ENCODE data around the gene H1-8. TPM values are rescaled to one million over a fixed set of nuclear protein-coding genes. Genes with fewer than 3 reads are reported as not detected.

H1-8 gene
- total and polyA plus RNA-seq, 2 donors = 0.09 to 0.78 TPM

DNA sequence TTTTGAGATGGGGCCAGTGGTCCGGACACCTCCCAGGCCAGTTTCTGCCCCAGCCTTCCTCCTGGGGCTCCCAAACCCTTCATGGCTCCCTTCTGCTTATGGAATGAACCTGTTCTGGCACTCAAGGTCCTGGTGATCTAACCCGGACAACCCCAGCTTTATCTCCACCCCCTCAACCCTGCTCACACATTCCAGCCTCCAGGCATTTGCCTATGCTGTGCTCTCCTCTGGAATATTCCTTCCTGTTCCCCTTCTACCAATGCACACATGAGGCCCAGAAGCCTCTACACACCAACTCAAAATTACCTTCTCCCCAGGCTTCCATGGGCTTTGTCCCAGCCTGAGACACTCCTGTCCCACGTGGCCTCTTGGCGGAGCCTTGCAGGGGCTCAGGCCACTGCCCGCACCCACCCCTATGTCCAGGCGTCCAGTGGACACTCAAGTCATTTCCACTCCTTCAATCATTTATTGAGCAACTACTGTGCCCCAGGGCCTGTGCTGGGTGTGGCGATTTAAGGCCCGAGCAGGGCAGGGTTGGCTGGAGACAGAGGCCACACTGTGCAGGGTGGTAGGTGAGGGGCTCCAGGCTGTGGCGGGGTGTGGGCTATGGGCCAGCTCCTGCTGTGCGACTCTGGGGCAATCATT is 44.7 kb downstream of the H1-8 start:
- Histone ChIP-seq H3K4me1 (ENCODE audit: control insufficient read depth in 2 of 2, insufficient read depth in 2 of 2, low read length in 2 of 2) (peaks cover 9 to 41% of the 10 kb centered on the region in 2 donors), H3K27me3 (ENCODE audit: control insufficient read depth in 2 of 2, insufficient read depth in 1 of 2, low read length in 1 of 2) (no peaks in the 10 kb centered on the region), H3K9me3 (ENCODE audit: control insufficient read depth in 2 of 2, insufficient read depth in 1 of 2, low read length in 1 of 2) (no peaks in the 10 kb centered on the region), H3K4me3 (ENCODE audit: low read length in 2 of 2) (no peak overlapping the region), H3K36me3 (ENCODE audit: control insufficient read depth in 2 of 2, insufficient read depth in 2 of 2, low read length in 1 of 2) (peaks cover 62 to 73% of the 10 kb centered on the region in 2 donors), H3K27ac (ENCODE audit: low read depth in 1 of 2, low read length in 1 of 2) (no peak overlapping the region)
- WGBS = 97% methylated on average over 10 of the region's 10 CpGs
- no peak for DNase-seq (ENCODE audit: low read depth in 6 of 9, low spot score in 9 of 9)

DNA sequence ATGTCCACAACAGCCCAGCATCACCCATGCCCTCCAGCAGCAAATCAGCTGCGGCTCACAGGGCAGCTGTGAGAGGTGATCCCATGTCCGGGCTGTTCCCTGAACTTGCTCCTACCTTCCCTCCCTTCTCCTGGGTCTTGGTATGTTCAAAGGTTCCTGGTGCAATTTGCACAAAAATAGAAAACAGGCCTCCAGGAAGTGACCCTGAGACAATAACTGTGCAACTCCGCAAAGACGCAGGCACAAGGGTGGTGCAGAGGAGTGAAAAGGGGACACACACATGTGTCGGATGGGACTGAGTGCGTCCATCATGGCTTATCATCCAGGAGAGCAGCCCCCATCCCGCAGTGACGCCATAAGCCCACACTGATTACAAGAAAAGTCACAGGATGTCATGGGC is 47.2 kb downstream of the H1-8 start:
- no peaks in the 10 kb centered on the region for H3K27me3 ChIP-seq (ENCODE audit: control insufficient read depth in 2 of 2, insufficient read depth in 1 of 2, low read length in 1 of 2)
- H3K27ac ChIP-seq (ENCODE audit: low read depth in 1 of 2, low read length in 1 of 2) = no peak overlapping the region
- H3K9me3 ChIP-seq (ENCODE audit: control insufficient read depth in 2 of 2, insufficient read depth in 1 of 2, low read length in 1 of 2) = no peaks in the 10 kb centered on the region
- H3K4me3 ChIP-seq (ENCODE audit: low read length in 2 of 2) = no peak overlapping the region
- peaks cover 33 to 63% of the 10 kb centered on the region in 2 donors for H3K4me1 ChIP-seq (ENCODE audit: control insufficient read depth in 2 of 2, insufficient read depth in 2 of 2, low read length in 2 of 2)
- DNase-seq (ENCODE audit: low read depth in 6 of 9, low spot score in 9 of 9) = no peak
- peaks cover 37 to 48% of the 10 kb centered on the region in 2 donors for H3K36me3 ChIP-seq (ENCODE audit: control insufficient read depth in 2 of 2, insufficient read depth in 2 of 2, low read length in 1 of 2)
- 85% methylated on average over 8 of the region's 8 CpGs for WGBS

DNA sequence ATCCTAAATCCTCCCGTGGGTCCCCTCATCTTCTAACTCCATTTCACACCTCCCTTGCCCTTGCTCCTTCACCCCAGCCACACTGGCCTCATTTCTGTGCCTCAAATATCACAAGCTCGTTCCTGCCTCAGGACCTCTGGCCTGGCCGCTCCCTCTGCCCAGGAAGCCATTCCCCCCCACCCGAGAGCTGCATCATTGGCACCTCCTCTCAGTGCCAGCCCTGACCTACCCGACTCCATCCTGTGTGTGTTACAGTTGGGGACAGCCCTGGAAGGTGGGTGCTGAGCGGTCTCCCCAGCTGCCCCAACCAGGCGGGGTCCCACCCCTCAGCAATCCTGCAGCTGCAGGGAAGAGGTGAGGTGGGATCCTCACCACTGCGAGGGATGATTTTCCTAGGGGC is 49.0 kb downstream of the H1-8 start:
- peaks cover 24 to 31% of the 10 kb centered on the region in 2 donors for H3K36me3 ChIP-seq (ENCODE audit: control insufficient read depth in 2 of 2, insufficient read depth in 2 of 2, low read length in 1 of 2)
- peaks cover 39 to 81% of the 10 kb centered on the region in 2 donors for H3K4me1 ChIP-seq (ENCODE audit: control insufficient read depth in 2 of 2, insufficient read depth in 2 of 2, low read length in 2 of 2)
- H3K9me3 ChIP-seq (ENCODE audit: control insufficient read depth in 2 of 2, insufficient read depth in 1 of 2, low read length in 1 of 2) = no peaks in the 10 kb centered on the region
- H3K27ac ChIP-seq (ENCODE audit: low read depth in 1 of 2, low read length in 1 of 2) = peak overlapping the region; percentile 61 to 94
- DNase-seq (ENCODE audit: low read depth in 6 of 9, low spot score in 9 of 9) = no peak
- 74% methylated on average over 8 of the region's 8 CpGs for WGBS
- H3K4me3 ChIP-seq (ENCODE audit: low read length in 2 of 2) = no peak overlapping the region
- H3K27me3 ChIP-seq (ENCODE audit: control insufficient read depth in 2 of 2, insufficient read depth in 1 of 2, low read length in 1 of 2) = no peaks in the 10 kb centered on the region

DNA sequence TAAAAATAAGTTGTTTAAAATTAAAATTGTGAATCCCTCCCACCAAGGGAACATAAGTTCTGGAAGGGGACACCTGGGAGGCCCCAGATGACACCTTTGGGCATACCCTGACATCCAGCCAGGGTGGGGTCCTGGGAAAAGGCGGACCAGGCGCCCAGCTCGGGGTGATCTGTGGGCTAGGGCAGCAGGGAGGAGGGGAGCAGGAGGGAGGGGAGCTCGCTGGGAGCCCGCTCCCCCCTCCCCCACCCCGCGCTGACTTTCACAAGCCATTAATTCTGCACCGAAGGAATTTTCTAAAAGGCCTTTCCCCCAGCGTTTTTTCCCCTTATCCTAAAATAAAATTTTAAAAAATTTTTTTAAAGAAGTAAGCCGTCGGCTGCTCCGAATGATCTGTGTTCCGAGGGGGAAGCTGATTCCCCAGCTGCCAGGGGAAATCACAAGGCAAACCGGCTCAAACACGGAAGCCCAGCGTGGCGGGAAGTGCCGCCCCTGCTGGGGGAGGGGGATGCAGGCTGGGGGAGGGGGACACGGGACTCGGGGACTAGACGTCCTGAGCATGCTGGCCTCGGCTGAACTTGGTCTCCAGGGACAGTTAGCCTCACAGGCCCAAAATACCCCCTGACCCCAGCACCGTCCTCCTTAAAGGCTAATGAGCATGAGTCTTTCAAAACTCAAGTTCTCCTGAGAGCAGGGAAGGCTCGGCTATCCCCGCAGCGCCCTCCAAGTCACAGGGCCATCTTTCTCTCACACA is 49.6 kb downstream of the H1-8 start:
- peak in 4 of 9 donors; percentile 54 to 83 (median 69) for DNase-seq (ENCODE audit: low read depth in 6 of 9, low spot score in 9 of 9)
- H3K27me3 ChIP-seq (ENCODE audit: control insufficient read depth in 2 of 2, insufficient read depth in 1 of 2, low read length in 1 of 2) = no peaks in the 10 kb centered on the region
- peak overlapping the region; percentile 90 to 94 for H3K27ac ChIP-seq (ENCODE audit: low read depth in 1 of 2, low read length in 1 of 2)
- H3K36me3 ChIP-seq (ENCODE audit: control insufficient read depth in 2 of 2, insufficient read depth in 2 of 2, low read length in 1 of 2) = peaks cover 21 to 25% of the 10 kb centered on the region in 2 donors
- H3K9me3 ChIP-seq (ENCODE audit: control insufficient read depth in 2 of 2, insufficient read depth in 1 of 2, low read length in 1 of 2) = no peaks in the 10 kb centered on the region
- peak overlapping the region; percentile 21 to 38 for H3K4me3 ChIP-seq (ENCODE audit: low read length in 2 of 2)
- H3K4me1 ChIP-seq (ENCODE audit: control insufficient read depth in 2 of 2, insufficient read depth in 2 of 2, low read length in 2 of 2) = peaks cover 45 to 87% of the 10 kb centered on the region in 2 donors
- WGBS = 13% methylated on average over 26 of the region's 26 CpGs

DNA sequence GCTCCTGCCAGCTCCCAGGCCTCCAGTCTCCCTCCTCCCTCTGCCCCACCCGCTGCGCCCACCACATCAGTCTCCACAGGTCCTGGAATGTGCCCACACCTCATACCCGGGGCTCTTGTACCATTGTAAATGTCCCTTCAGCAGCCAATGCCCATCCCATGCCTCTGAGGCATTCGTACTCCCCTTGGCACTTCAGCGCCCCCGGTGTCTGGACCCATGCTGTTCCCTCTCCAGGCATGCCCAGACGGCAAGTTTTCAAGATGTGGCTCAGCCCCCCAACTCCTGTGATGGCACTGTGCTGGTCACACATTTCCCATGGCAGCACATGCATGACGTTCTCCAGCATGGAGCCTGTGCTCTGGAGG is 50.2 kb downstream of the H1-8 start:
- DNase-seq (ENCODE audit: low read depth in 6 of 9, low spot score in 9 of 9) = no peak
- H3K4me3 ChIP-seq (ENCODE audit: low read length in 2 of 2) = peak overlapping the region in 1 of 2 donors; percentile 21
- H3K4me1 ChIP-seq (ENCODE audit: control insufficient read depth in 2 of 2, insufficient read depth in 2 of 2, low read length in 2 of 2) = peaks cover 45 to 93% of the 10 kb centered on the region in 2 donors
- H3K27ac ChIP-seq (ENCODE audit: low read depth in 1 of 2, low read length in 1 of 2) = peak overlapping the region; percentile 90 to 94
- H3K9me3 ChIP-seq (ENCODE audit: control insufficient read depth in 2 of 2, insufficient read depth in 1 of 2, low read length in 1 of 2) = no peaks in the 10 kb centered on the region
- H3K36me3 ChIP-seq (ENCODE audit: control insufficient read depth in 2 of 2, insufficient read depth in 2 of 2, low read length in 1 of 2) = peaks cover 18 to 21% of the 10 kb centered on the region in 2 donors
- 64% methylated on average over 8 of the region's 8 CpGs for WGBS
- H3K27me3 ChIP-seq (ENCODE audit: control insufficient read depth in 2 of 2, insufficient read depth in 1 of 2, low read length in 1 of 2) = no peaks in the 10 kb centered on the region

DNA sequence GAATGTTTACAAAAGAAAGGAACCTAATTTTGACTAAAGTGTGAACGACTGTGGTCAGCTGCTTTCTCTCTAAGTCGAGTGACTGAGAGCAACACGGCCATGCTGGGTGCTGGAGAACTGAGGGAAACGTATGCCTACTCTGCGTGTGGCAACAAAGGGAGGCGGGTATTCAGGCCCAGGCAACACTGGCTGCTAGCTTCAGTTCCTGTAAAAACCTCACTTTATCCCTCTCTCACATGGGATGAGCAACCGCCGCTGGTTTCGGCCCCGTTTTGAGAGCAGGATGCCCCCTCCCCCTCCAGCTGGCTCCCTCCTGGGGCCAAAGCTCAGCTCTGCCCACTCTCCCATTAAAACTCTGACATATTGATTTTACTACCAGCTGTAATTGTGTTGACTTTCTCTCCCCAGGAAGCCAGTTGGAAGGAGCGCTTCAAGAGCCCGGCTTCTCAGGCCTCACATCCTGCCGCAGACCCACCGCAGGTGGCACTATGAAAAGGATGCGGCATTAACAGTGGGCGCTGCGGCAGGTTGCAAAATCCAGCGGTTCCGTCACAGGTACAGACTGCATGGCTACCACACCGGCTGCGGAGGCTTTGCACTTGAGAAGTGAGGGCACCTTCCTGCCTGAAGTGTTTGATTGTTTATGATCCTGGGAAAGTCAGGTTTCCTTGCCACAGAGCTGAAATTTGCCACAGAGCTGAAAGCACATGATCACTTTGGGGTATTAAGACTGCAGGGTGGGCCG is 50.8 kb downstream of the H1-8 start:
- Histone ChIP-seq H3K4me1 (ENCODE audit: control insufficient read depth in 2 of 2, insufficient read depth in 2 of 2, low read length in 2 of 2) (peaks cover 45 to 94% of the 10 kb centered on the region in 2 donors), H3K27me3 (ENCODE audit: control insufficient read depth in 2 of 2, insufficient read depth in 1 of 2, low read length in 1 of 2) (no peaks in the 10 kb centered on the region), H3K27ac (ENCODE audit: low read depth in 1 of 2, low read length in 1 of 2) (peak overlapping the region; percentile 90 to 94), H3K4me3 (ENCODE audit: low read length in 2 of 2) (peak overlapping the region; percentile 6 to 22), H3K36me3 (ENCODE audit: control insufficient read depth in 2 of 2, insufficient read depth in 2 of 2, low read length in 1 of 2) (peaks cover 14 to 21% of the 10 kb centered on the region in 2 donors), H3K9me3 (ENCODE audit: control insufficient read depth in 2 of 2, insufficient read depth in 1 of 2, low read length in 1 of 2) (no peaks in the 10 kb centered on the region)
- 6% methylated on average over 22 of the region's 22 CpGs for WGBS
- peak in 4 of 9 donors; percentile 72 to 82 (median 78) for DNase-seq (ENCODE audit: low read depth in 6 of 9, low spot score in 9 of 9)

DNA sequence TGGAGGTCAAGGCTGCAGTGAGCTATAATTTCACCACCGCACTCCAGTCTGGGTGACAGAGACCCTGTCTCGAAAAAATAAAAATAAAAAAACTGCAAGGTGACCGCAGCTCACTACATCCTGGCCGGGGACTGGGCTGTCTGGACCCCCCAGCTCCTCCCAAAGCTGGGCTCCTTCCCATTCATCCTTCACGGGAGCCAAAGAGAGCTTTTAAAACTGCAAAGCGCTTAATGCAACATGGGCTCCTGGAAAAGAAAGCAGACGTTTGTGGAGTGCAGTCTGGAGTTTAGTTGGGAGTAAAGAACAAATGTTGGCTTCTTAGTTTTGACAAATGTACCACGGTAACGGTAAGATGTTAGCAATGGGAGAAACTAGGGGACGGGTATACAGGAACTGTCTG is 51.4 kb downstream of the H1-8 start:
- Histone ChIP-seq H3K4me3 (ENCODE audit: low read length in 2 of 2) (no peak overlapping the region), H3K9me3 (ENCODE audit: control insufficient read depth in 2 of 2, insufficient read depth in 1 of 2, low read length in 1 of 2) (no peaks in the 10 kb centered on the region), H3K36me3 (ENCODE audit: control insufficient read depth in 2 of 2, insufficient read depth in 2 of 2, low read length in 1 of 2) (peaks cover 10 to 20% of the 10 kb centered on the region in 2 donors), H3K27me3 (ENCODE audit: control insufficient read depth in 2 of 2, insufficient read depth in 1 of 2, low read length in 1 of 2) (no peaks in the 10 kb centered on the region), H3K4me1 (ENCODE audit: control insufficient read depth in 2 of 2, insufficient read depth in 2 of 2, low read length in 2 of 2) (peaks cover 49 to 98% of the 10 kb centered on the region in 2 donors), H3K27ac (ENCODE audit: low read depth in 1 of 2, low read length in 1 of 2) (peak overlapping the region; percentile 90 to 94)
- WGBS = 53% methylated on average over 10 of the region's 10 CpGs
- no peak for DNase-seq (ENCODE audit: low read depth in 6 of 9, low spot score in 9 of 9)

DNA sequence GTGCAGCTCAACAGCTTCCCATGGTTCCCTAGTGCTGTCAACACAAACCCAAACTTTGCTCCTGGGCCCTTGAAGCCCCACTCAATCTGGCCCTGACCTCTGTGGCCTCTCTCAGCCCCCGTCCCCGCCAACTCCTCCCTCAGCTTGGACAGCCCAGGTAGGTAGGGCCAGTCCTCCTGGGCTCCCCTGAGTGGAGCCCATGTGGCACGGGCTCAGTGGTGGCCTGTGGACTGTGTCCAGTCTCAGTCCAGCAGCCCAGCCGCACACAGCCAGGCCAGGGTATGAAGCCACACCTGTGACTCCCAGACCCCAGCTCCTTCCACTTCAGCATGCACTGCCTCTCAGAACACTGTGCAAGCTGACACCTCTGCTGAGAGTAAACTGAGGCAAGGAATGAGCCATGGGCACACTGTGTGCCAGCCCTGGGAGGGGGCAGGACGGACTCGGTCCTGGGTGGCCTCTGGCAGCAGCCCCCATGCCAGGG is 52.0 kb downstream of the H1-8 start:
- Histone ChIP-seq H3K4me3 (ENCODE audit: low read length in 2 of 2) (no peak overlapping the region), H3K27ac (ENCODE audit: low read depth in 1 of 2, low read length in 1 of 2) (peak overlapping the region in 1 of 2 donors; percentile 94), H3K4me1 (ENCODE audit: control insufficient read depth in 2 of 2, insufficient read depth in 2 of 2, low read length in 2 of 2) (peaks cover 53 to 99% of the 10 kb centered on the region in 2 donors), H3K27me3 (ENCODE audit: control insufficient read depth in 2 of 2, insufficient read depth in 1 of 2, low read length in 1 of 2) (no peaks in the 10 kb centered on the region), H3K36me3 (ENCODE audit: control insufficient read depth in 2 of 2, insufficient read depth in 2 of 2, low read length in 1 of 2) (peaks cover 5 to 16% of the 10 kb centered on the region in 2 donors), H3K9me3 (ENCODE audit: control insufficient read depth in 2 of 2, insufficient read depth in 1 of 2, low read length in 1 of 2) (no peaks in the 10 kb centered on the region)
- WGBS = 93% methylated on average over 6 of the region's 6 CpGs
- DNase-seq (ENCODE audit: low read depth in 6 of 9, low spot score in 9 of 9) = no peak
